HG02759 (cell line): Measurements from ENCODE around the gene DYSF.
"Not testable (repeated sequence)": the region's sequence is repeated elsewhere in the genome, so short reads cannot be mapped to it uniquely, and the experiment has no call there.

Experiments used
- ATAC-seq: cut with Tn5 transposase; IDR thresholded peaks from one replicate; pipeline ENCODE4 v1.9.1; 2021; ENCODE audit warnings: mild to moderate bottlenecking, moderate library complexity; ENCODE audit not compliant: unreplicated experiment

Gene DYSF

GRCh38 chr2:71453404-71454220 lies at the start of gene DYSF:
TSS of gene DYSF (plus strand) at chr2:71453561.
- no peak for ATAC-seq

- ATAC-seq: no peak
These were observed 43.8 kb upstream of the DYSF start for GRCh38 chr2:71409611-71410010.

GRCh38 chr2:71410696-71411095 lies 42.7 kb upstream of the DYSF start:
- no peak for ATAC-seq

- ATAC-seq: not testable (repeated sequence)
These were observed 36.5 kb upstream of the DYSF start for GRCh38 chr2:71416866-71417265.

- ATAC-seq: no peak
These were observed 35.8 kb upstream of the DYSF start for GRCh38 chr2:71417300-71418202.

- no peak for ATAC-seq
These were observed 34.2 kb upstream of the DYSF start for GRCh38 chr2:71419145-71419544.

- ATAC-seq: no peak
These were observed 33.4 kb upstream of the DYSF start for GRCh38 chr2:71419976-71420375.

GRCh38 chr2:71422786-71423185 lies 30.6 kb upstream of the DYSF start:
- no peak for ATAC-seq

- ATAC-seq: no peak
These were observed 29.4 kb upstream of the DYSF start for GRCh38 chr2:71423817-71424420.

- ATAC-seq: no peak
These were observed 26.6 kb upstream of the DYSF start for GRCh38 chr2:71426721-71427120.

GRCh38 chr2:71428472-71429383 lies 24.6 kb upstream of the DYSF start:
- no peak for ATAC-seq

GRCh38 chr2:71445142-71445541 lies 8.2 kb upstream of the DYSF start:
- ATAC-seq: not testable (repeated sequence)

GRCh38 chr2:71446505-71446904 lies 6.9 kb upstream of the DYSF start:
- ATAC-seq: no peak

- ATAC-seq: no peak
These were observed 4.0 kb upstream of the DYSF start for GRCh38 chr2:71449343-71449742.

- no peak for ATAC-seq
These were observed 1.7 kb upstream of the DYSF start for GRCh38 chr2:71451705-71452104.

GRCh38 chr2:71452565-71452964 lies 796 bp upstream of the DYSF start:
- no peak for ATAC-seq

GRCh38 chr2:71454221-71455010 lies 1.1 kb downstream of the DYSF start:
- no peak for ATAC-seq

- ATAC-seq: no peak
These were observed 1.8 kb downstream of the DYSF start for GRCh38 chr2:71455011-71455740.
